ENCODE measurements around the gene CMIP.

GRCh38 chr16:81564421-81564911 lies 119.9 kb downstream of the CMIP start:
- TF ChIP-seq CTCF (IDR thresholded peaks at IDR 0.05) (no peak), EP300 (IDR thresholded peaks at IDR 0.05) (no peak), POLR2AphosphoS5 (IDR thresholded peaks at IDR 0.05) (no peak), POLR2A (IDR thresholded peaks at IDR 0.05; ENCODE audit: low read depth) (no peak)

Data from esophagus muscularis mucosa (tissue), 4 donors.